ENCODE results near the gene TMEM191C.
"Not testable (repeated sequence)": the region's sequence is repeated elsewhere in the genome, so short reads cannot be mapped to it uniquely, and the experiment has no call there.

TMEM191C gene

GRCh38 chr22:21473664-21474063 lies 6.5 kb downstream of the TMEM191C start:
- not testable (repeated sequence) for DNase-seq

GRCh38 chr22:21484039-21484438 lies 16.9 kb downstream of the TMEM191C start:
- DNase-seq, result not testable (repeated sequence)

GRCh38 chr22:21487723-21488122 lies 20.5 kb downstream of the TMEM191C start:
- not testable (repeated sequence) for DNase-seq

- not testable (repeated sequence) for DNase-seq
These were observed 22.0 kb downstream of the TMEM191C start for GRCh38 chr22:21489149-21489680.

- not testable (repeated sequence) for DNase-seq
These were observed 23.4 kb downstream of the TMEM191C start for GRCh38 chr22:21490556-21490955.

- DNase-seq, result not testable (repeated sequence)
These were observed 25.1 kb downstream of the TMEM191C start for GRCh38 chr22:21492271-21492670.

- not testable (repeated sequence) for DNase-seq
These were observed 26.9 kb downstream of the TMEM191C start for GRCh38 chr22:21493789-21494782.

GRCh38 chr22:21497984-21498383 lies 30.8 kb downstream of the TMEM191C start:
- not testable (repeated sequence) for DNase-seq

GRCh38 chr22:21498489-21498888 lies 31.3 kb downstream of the TMEM191C start:
- not testable (repeated sequence) for DNase-seq

GRCh38 chr22:21499623-21500506 lies 32.7 kb downstream of the TMEM191C start:
- not testable (repeated sequence) for DNase-seq

- not testable (repeated sequence) for DNase-seq
These were observed 43.2 kb downstream of the TMEM191C start for GRCh38 chr22:21510397-21510796.

GRCh38 chr22:21512022-21512421 lies 44.8 kb downstream of the TMEM191C start:
- DNase-seq, result not testable (repeated sequence)

- not testable (repeated sequence) for DNase-seq
These were observed 46.9 kb downstream of the TMEM191C start for GRCh38 chr22:21514117-21514516.

- DNase-seq, result not testable (repeated sequence)
These were observed 48.0 kb downstream of the TMEM191C start for GRCh38 chr22:21515234-21515633.

GRCh38 chr22:21516522-21516921 lies 49.3 kb downstream of the TMEM191C start:
- DNase-seq, result not testable (repeated sequence)

- not testable (repeated sequence) for DNase-seq
These were observed 50.0 kb downstream of the TMEM191C start for GRCh38 chr22:21516970-21517764.

Measured in CD4-positive, alpha-beta T cell treated with Interleukin-6 for 4 hours (primary cell).